Esophagus (tissue), 2 donors: ENCODE data around the gene ANXA1. TPM values are rescaled to one million over a fixed set of nuclear protein-coding genes. Genes with fewer than 3 reads are reported as not detected.

Source experiments
- H3K27ac ChIP-seq, 2 donors: one replicate each; pipeline ENCODE4 v1.5.1; 2013; ENCODE audit warnings: low read depth in 2 of 2, mild to moderate bottlenecking in 2 of 2, inconsistent platforms in 1 of 2, low read length in 1 of 2, moderate library complexity in 1 of 2
- H3K27me3 ChIP-seq, 2 donors: one replicate each; pipeline ENCODE4 v1.6.1; 2013; ENCODE audit warnings: low read length in 2 of 2, control low read depth in 1 of 2, mild to moderate bottlenecking in 1 of 2; ENCODE audit not compliant: insufficient read depth in 2 of 2, control insufficient read depth in 1 of 2
- H3K36me3 ChIP-seq, 2 donors: one replicate each; pipeline ENCODE4 v1.6.1; 2013; ENCODE audit warnings: low read length in 1 of 2; ENCODE audit not compliant: control insufficient read depth in 2 of 2, insufficient read depth in 2 of 2
- H3K4me1 ChIP-seq, 2 donors: one replicate each; pipeline ENCODE4 v1.6.1; 2013; ENCODE audit warnings: low read length in 1 of 2; ENCODE audit not compliant: control insufficient read depth in 2 of 2, insufficient read depth in 2 of 2
- H3K4me3 ChIP-seq, 2 donors: one replicate each; pipeline ENCODE4 v1.5.1; 2013; ENCODE audit warnings: low read length in 2 of 2, mild to moderate bottlenecking in 2 of 2, low read depth in 1 of 2, moderate library complexity in 1 of 2
- H3K9me3 ChIP-seq, 2 donors: one replicate each; pipeline ENCODE4 v1.6.1; 2013; ENCODE audit warnings: mild to moderate bottlenecking in 2 of 2, low read depth in 1 of 2, low read length in 1 of 2, moderate library complexity in 1 of 2; ENCODE audit not compliant: control insufficient read depth in 2 of 2, insufficient read depth in 1 of 2
- WGBS, 2 donors: extraction: QIAGEN DNeasy Blood & Tissue Kit; methylation state at CpG; one replicate each; pipeline ENCODE4 v1.1.7; 2013; 5-methylcytosine and 5-hydroxymethylcytosine counted together
- polyA plus RNA-seq, 2 donors: library from polyadenylated mRNA; stranded (reverse); fragments of 200-250 nt; gene quantifications; one replicate each; pipeline ENCODE4 v1.2.3, GENCODE V29; 2013
- donor health status: healthy with polysubstance abuse.
- donor health status: Bipolar disorder and iron deficiency.

ANXA1 gene
- polyA plus RNA-seq, 2 donors = 8,051 to 11,813 TPM

DNA sequence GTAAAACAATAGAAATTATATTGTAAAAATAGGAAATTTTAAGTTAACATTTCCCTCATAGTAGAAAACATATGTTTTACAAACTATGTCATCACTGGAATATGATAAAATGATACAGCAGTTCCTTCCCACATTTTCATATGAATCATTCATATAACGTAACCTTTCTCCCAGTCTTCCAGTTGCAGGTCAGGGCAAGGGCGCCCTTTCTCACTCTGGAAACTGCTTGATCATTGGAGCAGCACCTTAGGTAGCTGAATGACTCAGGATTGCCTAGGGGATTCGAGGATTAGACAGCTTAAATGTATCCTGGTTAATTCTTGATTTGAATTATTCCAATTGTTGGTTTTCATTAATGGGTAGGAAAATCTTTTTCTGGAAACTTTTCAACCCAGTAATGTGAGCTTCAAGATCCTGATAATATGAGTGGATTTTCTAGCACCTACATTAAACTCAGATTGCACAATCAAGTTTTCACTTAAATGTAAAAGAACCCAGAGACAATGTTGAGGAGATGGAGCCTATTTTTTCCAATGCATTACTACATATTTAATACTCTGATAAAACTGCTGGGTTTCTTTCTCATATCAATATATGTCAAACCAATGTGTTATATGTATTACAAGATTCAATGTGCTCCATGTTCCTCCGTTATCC, 32.6 kb upstream of the ANXA1 start:
- 49 to 60% methylated on average over 4 of the region's 4 CpGs for WGBS, 2 donors

DNA sequence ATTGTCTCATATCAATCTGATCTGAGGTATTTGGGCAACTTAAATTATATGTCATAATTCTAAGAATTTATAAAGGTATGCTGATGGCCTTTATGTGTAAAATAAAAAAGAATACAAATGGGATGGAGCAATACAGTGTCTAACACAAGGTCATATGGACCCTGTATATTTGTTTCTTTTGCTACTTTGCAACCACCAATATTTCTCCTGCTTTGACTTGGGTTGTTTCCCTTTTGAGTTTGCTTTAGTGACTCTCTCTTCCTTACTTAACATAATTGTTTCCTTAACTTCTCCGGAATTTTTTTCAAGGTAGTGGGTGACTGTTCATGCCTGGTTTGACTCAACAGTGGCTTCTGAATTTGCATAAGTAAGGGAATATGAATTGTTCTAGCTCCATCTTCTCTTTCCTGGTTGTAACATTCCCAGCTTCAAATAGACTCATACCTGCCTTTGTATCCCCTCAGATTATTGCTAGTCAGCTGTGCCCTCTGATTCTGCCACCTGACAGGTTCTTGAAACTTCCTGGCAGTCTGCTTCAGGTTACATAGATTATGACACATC, 30.2 kb upstream of the ANXA1 start:
- WGBS, 2 donors = 56 to 80% methylated on average over 1 of the region's 1 CpG
- Histone ChIP-seq H3K9me3 (no peaks in the 10 kb centered on the region), H3K27ac (no peak overlapping the region), H3K36me3 (no peaks in the 10 kb centered on the region), H3K27me3 (no peaks in the 10 kb centered on the region), H3K4me3 (no peak overlapping the region), H3K4me1 (no peaks in the 10 kb centered on the region)

More for the DNA sequence above, 32.6 kb upstream of the ANXA1 start:
- Histone ChIP-seq H3K9me3 (no peaks in the 10 kb centered on the region), H3K36me3 (no peaks in the 10 kb centered on the region), H3K27ac (peak overlapping the region in 1 of 2 donors; percentile 30), H3K27me3 (no peaks in the 10 kb centered on the region), H3K4me3 (no peak overlapping the region), H3K4me1 (no peaks in the 10 kb centered on the region)

DNA sequence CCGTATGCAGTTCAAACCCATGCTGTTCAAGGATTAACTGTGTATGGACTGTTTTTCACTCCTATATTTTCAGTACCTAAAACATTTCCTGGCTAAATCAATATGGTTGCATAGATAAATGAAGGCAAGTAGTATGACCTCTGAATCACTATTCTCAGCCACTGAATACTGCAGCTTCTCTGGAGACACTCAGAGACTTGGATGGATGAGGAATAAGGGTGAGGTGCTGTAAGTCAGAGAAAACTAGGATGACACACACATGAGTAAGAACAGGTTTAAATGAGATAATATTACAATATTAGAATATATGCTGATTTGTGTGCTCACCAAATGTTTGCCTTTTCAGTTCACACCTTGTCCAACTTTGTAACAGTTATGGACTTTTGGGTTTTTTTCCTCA, 26.0 kb upstream of the ANXA1 start:
- H3K4me3 ChIP-seq = no peak overlapping the region
- H3K9me3 ChIP-seq = no peaks in the 10 kb centered on the region
- no peaks in the 10 kb centered on the region for H3K27me3 ChIP-seq
- peak overlapping the region in 1 of 2 donors; percentile 54 for H3K27ac ChIP-seq
- no peaks in the 10 kb centered on the region for H3K36me3 ChIP-seq
- H3K4me1 ChIP-seq = no peaks in the 10 kb centered on the region
- 79 to 87% methylated on average over 1 of the region's 1 CpG for WGBS, 2 donors

DNA sequence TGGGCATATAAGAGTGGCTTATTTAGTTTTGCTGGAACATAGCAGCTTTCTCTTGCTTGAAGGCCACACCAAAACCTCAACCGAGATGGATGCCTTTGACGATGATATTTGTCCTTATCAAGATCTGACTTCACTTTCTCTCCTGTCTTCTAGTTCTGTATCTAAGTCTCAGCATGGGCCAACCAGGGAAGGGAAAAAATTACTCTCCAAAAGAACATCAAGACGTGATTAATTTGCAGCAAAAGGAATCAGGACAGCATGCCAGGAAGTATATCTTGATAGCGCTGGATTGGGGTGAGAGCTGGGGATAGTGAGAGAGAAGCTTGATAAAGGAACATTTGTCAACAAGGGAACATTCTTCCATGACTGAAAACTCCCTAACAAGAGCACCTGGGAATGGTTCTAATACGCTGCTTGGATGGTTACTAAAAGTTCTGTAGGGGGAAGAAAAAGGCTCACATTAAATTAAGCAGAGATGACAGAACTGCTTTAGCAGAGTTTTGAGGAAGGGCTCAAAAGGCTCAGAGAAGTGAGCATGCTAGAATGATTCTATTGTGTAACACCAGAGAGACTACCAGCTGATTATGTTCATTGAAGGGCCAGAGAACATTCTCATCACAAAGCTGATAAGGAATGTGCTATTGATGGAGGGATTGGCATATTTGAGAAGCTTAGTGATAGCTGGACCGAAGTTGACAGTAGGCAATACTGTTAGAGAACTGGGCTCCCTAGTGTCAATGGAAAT, 21.6 kb upstream of the ANXA1 start:
- WGBS, 2 donors = 91 to 92% methylated on average over 6 of the region's 6 CpGs
- no peaks in the 10 kb centered on the region for H3K36me3 ChIP-seq
- no peak overlapping the region for H3K4me3 ChIP-seq
- no peak overlapping the region for H3K27ac ChIP-seq
- H3K4me1 ChIP-seq = no peaks in the 10 kb centered on the region
- H3K9me3 ChIP-seq = no peaks in the 10 kb centered on the region
- no peaks in the 10 kb centered on the region for H3K27me3 ChIP-seq

DNA sequence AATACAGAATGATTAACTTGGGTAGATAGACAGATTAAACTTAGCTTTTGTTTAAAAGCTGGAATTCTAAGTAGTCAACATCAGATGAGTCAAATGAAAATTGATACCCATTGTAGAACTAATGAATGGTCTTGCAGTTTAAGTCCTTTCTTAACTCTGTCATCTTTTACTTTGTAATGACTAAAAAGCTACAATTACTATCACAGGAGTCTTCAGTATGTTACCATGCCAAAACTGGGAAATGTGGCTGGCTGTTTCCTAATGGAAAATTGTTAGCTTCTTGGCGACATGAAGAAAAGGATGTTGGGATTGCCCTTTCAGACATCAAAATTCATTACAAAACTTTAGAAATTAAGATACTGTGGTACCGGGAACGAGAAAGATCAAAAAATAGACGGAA, 20.2 kb upstream of the ANXA1 start:
- H3K36me3 ChIP-seq = no peaks in the 10 kb centered on the region
- H3K27me3 ChIP-seq = no peaks in the 10 kb centered on the region
- H3K4me3 ChIP-seq = no peak overlapping the region
- no peaks in the 10 kb centered on the region for H3K9me3 ChIP-seq
- 67 to 74% methylated on average over 4 of the region's 4 CpGs for WGBS, 2 donors
- peak overlapping the region in 1 of 2 donors; percentile 45 for H3K27ac ChIP-seq
- H3K4me1 ChIP-seq = no peaks in the 10 kb centered on the region

DNA sequence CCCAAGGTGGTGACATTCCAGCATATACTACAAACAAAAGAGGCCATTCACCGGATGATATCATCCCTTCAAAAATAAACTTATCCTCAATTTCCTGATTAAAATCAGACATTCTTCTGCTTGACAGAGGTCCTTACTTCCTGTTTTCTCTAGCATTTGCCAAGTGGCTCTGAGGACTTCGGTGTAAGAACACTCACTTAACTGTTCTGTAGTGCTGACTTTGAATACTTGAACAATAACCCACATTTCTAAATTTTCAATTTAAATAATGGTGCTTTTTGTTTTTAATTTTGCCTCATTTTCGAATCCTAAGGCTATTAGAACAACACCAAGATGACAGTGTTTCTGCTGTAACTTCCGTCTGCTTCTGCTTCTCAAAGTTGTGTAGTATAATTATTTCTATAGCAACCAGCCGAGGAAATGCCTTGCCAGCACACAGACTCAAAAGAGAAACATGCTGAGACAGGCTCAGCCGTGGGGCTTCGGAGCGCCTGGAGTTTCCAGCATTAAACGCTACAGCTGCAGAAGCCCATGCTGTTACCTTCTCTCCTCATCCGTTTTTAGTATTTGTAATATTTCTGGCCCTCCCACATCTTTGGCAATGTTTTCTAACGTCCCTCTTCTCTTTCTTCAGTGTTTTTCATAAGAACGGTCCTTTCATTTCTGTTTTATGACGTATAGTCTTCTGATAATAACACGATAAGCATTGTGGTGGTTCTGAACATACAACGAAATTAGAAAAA, 19.5 kb upstream of the ANXA1 start:
- Histone ChIP-seq H3K4me1 (no peaks in the 10 kb centered on the region), H3K27ac (peak overlapping the region; percentile 93 to 94), H3K9me3 (no peaks in the 10 kb centered on the region), H3K4me3 (peak overlapping the region; percentile 52 to 53), H3K36me3 (no peaks in the 10 kb centered on the region), H3K27me3 (no peaks in the 10 kb centered on the region)
- WGBS, 2 donors = 1 to 2% methylated on average over 15 of the region's 15 CpGs

DNA sequence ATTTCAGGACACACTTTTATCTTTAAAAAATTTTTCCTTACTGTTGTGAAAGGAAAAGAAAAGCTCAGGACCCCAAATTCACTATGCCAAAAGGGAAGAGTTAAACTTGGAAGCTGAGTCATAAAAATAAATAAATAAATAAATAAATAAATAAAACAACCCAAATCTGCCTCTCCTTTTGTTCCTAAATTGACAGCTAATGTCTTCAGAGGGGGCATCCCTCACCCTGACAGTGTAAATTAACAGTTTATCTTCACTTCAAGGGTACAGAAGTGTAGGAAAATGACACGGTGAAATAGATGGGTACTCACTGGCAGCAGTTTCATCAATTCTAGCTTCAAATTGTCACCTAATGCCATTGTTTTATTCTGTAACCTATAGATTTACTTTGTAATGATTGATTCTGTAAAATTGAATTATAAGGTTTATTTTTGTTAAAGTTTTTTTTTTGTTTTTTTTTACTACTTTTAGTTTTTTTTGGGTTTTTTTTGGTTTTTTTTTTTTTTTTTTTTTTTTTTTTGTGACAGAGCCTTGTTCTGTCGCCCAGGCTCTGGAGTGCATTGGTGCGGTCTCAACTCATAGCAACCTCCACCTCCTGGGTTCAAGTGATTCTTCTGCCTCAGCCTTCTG, 18.5 kb upstream of the ANXA1 start:
- H3K4me1 ChIP-seq = no peaks in the 10 kb centered on the region
- 65 to 68% methylated on average over 3 of the region's 3 CpGs for WGBS, 2 donors
- no peaks in the 10 kb centered on the region for H3K27me3 ChIP-seq
- no peaks in the 10 kb centered on the region for H3K9me3 ChIP-seq
- peak overlapping the region; percentile 57 to 85 for H3K27ac ChIP-seq
- H3K4me3 ChIP-seq = no peak overlapping the region
- H3K36me3 ChIP-seq = no peaks in the 10 kb centered on the region

DNA sequence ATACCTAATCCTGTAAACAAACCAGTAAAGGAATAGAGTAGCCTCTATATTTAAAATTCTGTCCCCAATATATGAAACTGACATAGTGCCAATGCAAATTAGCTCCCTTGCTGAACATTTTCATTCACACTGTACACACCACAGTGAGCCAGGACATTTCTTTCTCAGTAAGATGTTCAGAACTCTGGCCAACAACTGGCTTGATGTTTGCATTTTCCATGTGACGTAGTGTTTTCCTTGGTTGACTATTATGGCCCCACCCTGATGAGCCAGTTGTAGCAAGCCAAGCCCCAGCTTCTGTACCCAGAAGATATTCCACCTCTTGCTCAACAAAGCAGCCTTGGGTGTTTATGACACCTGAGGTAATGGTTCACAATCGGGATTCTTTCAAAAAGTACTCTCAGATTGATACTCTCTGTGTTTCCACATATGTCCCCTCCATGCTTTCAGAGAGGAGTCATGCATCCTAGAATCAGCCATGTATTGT, 17.7 kb upstream of the ANXA1 start:
- Histone ChIP-seq H3K27me3 (no peaks in the 10 kb centered on the region), H3K27ac (peak overlapping the region; percentile 40 to 85), H3K4me1 (no peaks in the 10 kb centered on the region), H3K9me3 (no peaks in the 10 kb centered on the region), H3K4me3 (no peak overlapping the region), H3K36me3 (no peaks in the 10 kb centered on the region)
- 42 to 48% methylated on average over 2 of the region's 2 CpGs for WGBS, 2 donors

DNA sequence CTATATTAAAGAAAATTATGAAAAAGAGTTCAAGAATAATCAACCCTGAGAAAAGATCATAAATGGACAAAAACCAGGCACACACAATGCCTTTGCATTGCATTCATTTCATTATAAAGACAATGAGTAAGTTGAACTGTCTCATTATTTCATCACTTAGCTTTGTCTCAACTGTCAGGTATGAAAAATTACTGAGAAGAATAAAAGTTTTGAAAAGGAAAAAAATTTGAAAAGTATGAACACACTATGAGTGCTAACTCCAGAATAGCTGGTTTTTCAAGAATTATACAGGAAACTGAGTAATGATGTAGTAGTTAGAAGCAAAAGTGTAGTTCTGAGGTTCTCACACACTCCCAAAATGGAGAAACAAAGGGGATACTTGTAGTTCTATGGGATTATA, 16.3 kb upstream of the ANXA1 start:
- Histone ChIP-seq H3K9me3 (no peaks in the 10 kb centered on the region), H3K27me3 (no peaks in the 10 kb centered on the region), H3K4me1 (no peaks in the 10 kb centered on the region), H3K4me3 (no peak overlapping the region), H3K36me3 (no peaks in the 10 kb centered on the region), H3K27ac (no peak overlapping the region)
